GM19099 (cell line): ENCODE measurements around the gene STX2.

Source experiments
- POLR2A ChIP-seq: IDR thresholded peaks from 3 replicates; pipeline ENCODE4 v1.6.1; 2011; ENCODE audit warnings: low read depth; ENCODE audit not compliant: insufficient read length; ENCODE audit errors: extremely low read depth

The STX2 gene

DNA sequence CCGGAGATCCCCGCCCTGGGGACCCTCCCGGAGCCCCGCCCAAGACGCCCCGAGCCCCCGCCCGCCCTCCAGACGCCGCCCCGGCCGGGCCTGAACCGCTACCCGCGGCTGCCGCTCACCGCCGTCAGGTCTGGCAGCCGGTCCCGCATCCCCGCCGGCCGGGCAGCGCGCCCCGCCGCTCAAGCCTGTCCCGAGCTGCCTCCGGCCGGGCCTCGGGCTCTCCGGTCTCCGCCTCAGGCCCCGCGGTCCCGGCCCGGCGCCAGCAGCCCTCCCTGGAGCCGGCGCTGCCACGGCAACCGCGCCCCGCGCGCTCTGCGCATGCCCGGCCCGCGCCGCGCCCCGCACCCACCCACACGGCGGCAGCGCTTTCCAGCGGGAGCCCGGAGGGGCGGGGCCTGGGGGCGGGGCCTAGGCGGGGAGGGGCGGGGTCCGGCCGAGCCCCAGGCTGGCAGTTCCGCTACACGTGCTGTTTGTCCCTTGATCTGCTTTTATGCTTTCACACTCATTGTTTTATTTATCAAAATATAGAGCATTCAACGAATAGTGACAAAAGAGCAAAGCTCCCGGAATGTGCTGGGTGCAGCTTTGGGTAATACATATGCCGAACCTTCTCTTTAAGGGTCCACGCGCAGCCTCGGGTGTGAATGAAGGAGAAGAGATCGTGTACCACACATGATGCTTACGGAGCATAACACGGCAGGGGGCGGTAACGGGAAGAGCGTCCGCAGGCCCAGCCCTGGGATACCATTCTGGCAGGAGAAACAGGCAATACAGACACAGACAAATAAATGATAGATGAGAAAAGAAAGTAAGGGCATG lies at the start of gene STX2:
Gene STX2, minus strand, starts transcription at position 300 of the 819 bp plus-strand sequence. Its CDS starts 151 bp downstream, at position 149.
- peak; percentile 49 for TF ChIP-seq POLR2A

DNA sequence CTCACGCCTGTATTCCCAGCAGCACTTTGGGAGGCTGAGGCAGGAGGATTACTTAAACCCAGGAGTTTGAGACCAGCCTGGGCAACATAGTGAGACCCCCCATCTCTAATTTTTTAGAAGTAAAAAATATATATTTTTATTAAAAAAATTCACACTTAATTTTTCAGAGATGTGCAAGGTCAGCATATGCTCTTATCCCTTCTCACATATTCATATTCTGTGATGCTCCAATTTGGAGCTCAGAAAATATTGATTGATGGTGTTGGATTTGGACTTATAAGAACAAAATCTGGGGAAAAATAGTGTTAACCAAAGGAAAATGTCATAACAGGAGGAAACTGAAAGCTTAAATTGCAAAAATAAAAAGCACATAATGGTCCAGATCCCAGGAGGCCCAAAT lies 42.5 kb upstream of the STX2 start:
- TF ChIP-seq POLR2A = no peak

DNA sequence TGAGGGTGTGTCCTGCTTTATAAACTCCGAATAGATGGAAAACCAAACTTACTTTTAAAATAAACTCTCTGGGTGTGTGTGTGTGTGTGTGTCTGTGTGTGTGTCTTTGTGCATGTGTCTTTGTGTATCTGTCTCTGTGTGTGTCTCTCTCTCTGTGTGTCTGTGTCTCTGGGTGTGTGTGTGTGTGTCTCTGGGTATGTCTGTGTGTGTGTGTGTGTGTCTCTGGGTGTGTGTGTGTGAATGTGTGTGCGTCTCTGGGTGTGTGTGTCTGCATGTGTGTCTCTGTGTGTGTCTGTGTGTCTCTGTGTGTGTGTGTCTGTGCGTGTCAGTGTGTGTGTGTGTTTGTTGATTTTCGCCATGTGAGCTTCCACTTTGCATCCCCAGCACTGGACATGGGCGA lies 42.0 kb upstream of the STX2 start:
- TF ChIP-seq POLR2A = no peak

DNA sequence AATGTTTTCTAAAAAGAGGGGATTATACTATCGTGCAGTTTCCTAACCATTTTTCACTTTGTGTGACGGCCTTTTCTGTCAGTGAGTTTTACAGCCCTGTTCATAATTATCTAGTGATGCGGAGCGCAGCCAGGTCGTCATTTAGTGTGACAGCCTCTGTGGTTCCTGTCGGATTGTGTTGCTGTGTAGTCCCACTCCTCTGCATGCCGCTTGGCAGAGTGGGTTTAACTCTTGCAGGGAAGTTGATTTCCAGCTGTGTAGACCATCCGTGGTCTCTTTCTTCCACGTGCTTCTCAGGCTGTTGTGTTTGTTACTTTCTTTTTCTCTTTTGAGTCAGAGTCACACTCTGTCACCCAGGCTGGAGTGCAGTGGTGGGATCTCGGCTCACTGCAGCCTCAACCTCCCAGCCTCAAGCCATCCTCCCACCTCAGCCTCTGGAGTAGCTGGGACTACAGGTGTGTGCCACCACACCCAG lies 41.4 kb upstream of the STX2 start:
- no peak for TF ChIP-seq POLR2A

DNA sequence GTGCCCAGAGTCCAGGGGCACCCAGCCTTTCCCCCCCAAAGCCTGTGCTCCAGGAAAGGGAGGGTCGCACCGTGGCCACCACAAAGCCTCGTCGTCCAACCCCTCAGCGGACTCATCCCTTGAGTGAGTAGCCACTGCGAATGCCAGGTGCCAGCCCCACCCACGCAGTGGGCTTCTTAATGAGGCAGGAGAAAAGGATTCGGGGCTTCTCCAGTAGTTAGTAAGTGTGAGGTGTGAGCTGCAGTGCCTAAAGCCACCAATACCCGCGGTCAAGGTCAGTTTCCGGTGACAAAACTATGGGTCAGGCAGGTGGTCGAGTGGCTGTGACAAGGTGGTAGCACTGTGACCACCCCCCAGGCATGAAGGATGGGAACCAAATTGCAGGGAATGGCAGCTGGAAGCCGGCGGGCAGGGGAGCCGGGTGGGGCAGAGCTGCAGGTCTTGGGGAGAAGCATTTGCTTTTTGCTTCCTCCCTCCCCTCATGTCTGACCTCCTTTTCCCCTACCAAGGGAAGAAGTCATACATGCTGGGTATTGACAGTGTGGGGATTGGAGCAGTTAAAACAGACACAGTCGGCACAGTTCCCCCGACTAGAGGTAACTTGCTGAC lies 40.8 kb upstream of the STX2 start:
- no peak for TF ChIP-seq POLR2A

DNA sequence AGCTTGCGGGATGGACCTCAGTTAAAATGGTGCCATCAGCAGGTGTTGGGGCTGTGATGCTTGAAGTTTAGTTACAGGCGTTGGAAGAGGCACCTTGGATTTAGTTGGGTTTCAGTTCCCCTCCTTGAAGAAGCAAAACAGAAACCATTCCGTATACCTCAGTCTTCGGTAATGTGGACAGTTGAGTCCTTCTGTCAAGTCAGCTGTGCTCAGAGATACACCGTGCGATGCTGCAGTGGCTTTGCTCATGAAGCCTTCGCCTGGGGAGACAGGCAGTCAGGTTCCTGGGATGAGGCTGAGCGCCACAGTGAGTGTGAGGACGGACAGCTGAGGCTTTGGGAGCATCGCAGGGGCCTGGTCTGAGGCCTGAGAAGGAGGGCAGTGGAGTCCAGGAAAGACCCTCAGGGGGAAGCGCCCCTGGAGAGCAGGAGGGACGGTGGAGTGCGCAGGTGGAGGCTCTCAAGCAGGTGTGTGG lies 40.2 kb upstream of the STX2 start:
- TF ChIP-seq POLR2A = peak; percentile 41

DNA sequence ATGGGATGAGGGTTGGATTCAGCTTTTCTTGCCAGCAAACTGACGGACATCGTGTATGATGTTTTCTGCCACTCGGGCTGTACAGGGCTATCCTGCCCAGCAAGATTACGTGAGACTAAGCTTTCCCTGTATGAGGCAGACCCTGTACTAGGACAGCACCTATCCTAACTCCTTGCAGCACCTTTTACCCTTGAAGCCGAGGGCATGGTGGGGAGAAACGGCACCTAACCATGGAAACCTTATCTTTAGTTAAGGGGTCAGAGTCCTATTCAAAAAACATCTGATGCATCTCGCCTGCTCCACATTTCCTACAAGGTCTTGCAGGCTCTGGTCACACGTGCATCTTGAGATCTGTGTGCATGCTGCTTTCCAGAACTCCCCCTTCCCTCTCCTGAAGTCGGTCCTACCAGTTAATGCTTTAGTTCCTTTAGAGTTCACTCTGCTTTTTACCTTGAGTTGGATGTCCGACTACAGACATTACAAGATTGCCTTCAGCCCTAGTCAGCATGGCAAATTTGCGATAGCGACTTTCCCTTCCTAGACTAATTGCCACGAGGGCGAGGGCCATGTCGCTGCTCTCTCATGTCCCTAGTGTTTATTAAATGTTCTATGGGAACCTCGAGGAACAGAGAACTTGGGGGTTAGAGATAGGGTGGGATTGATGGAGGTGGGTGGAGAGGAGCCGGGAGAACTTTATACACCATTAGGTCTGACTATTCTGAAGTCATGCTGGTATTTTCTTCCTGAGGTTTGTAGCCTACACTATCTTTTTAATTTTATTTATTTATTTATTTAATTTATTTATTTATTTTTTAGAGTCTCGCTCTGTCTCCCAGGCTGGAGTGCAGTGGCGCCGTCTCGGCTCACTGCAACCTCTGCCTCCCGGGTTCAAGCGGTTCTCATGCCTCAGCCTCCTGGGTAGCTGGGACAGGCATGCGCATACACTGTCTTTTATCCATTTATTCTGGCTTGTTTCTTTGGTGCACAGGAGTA lies 39.4 kb upstream of the STX2 start:
- peak; percentile 57 for TF ChIP-seq POLR2A

DNA sequence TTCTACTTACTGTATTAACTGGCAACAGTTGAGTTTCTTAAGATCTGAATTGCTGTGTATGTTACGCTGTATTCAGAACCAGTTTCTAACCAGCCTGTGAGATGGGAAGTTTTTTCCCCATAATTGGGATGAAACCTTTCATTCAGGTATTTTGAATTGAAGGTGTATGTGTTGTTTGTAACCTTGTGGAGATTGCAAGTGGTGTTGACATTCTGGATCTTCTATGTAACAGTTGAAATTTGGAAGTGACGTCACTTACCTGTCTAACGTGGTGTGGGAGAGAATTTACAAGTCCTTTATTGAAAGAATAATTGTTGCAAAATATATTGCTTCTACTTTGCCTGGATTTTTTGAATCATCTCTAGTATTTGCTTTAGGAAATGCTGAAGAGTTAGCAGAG lies 38.3 kb upstream of the STX2 start:
- TF ChIP-seq POLR2A = no peak

DNA sequence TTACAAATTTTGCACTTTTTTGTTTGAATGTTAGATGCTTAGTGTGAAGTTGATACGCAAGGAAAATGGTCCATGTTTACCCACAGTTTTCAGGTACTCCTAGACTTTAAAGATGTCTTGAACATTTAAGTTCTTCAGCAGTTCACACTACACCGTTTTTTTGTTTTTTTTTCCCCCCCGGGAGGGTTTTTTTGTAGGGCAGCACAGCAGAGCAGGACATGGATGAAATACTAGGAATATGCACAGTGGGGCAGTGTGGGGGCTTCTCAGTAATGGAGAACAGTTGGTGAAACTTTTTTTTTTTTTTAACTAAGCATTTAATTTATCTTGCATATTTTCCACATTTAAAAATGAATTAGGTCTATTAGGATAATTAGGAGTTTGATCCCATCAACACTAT lies 37.7 kb upstream of the STX2 start:
- no peak for TF ChIP-seq POLR2A

DNA sequence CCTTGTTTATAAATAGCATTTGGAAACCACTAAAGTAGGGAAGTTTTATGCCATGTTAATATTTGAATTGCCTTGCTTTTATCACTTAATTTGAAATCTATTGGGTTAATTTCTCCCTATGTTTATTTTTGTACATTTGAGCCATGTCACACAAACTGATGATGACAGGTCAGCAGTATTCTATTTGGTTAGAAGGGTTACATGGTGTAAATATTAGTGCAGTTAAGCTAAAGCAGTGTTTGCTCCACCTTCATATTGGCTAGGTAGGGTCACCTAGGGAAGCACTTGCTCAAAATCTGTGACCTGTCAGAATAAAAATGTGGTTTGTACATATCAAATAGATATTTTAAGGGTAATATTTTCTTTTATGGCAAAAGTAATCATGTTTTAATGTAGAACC lies 37.2 kb upstream of the STX2 start:
- TF ChIP-seq POLR2A = no peak

DNA sequence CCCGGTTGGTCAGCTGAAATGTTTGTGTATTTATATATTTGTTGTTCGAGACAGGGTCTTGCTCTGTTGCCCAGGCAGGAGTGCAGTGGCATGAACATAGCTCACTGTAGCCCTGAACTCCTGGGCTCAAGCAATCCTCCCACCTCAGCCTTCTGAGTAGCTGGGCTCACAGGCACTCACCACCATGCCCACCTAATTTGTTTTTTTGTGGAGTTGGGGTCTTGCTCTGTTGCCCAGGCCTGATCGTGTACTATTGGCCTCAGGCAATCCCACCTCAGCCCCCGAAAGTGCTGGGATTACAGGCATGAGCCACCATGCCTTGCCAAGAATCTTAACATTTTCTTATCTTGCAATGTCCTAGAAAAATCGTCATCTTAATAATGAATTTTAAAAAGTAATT lies 36.1 kb upstream of the STX2 start:
- no peak for TF ChIP-seq POLR2A

DNA sequence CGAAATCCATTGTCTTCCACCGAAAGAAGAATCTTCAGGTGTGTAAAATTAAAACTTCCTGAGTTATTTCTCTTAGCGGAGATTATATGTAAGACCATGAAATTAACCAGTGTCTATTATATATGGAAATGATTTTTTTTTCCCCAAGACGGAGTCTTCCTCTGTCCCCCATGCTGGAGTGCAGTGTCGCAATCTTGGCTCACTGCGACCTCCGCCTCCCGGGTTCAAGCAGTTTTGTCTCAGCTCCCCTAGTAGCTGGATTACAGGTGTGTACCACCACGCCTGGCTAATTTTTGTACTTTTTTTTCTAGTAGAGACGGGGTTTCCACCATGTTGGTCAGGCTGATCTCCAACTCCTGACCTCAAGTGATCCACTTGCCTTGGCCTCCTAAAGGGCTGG lies 35.6 kb upstream of the STX2 start:
- TF ChIP-seq POLR2A = no peak

DNA sequence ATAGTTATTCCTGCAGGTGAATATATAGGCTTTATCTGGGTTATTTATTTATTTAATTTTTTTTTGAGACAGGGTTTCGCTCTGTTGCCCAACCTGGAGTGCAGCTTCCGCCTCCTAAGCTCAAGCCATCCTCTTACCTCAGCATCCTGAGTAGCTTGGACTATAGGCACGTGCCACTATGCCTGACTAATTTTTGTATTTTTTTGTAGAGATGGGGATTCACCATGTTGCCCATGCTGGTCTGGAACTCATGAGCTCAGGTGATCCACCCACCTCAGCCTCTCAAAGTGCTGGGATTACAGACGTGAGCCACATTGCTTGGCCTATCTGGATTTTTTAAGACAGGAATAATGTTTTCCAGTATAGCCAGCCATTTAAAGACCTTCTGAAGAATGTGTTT lies 34.8 kb upstream of the STX2 start:
- TF ChIP-seq POLR2A = no peak

DNA sequence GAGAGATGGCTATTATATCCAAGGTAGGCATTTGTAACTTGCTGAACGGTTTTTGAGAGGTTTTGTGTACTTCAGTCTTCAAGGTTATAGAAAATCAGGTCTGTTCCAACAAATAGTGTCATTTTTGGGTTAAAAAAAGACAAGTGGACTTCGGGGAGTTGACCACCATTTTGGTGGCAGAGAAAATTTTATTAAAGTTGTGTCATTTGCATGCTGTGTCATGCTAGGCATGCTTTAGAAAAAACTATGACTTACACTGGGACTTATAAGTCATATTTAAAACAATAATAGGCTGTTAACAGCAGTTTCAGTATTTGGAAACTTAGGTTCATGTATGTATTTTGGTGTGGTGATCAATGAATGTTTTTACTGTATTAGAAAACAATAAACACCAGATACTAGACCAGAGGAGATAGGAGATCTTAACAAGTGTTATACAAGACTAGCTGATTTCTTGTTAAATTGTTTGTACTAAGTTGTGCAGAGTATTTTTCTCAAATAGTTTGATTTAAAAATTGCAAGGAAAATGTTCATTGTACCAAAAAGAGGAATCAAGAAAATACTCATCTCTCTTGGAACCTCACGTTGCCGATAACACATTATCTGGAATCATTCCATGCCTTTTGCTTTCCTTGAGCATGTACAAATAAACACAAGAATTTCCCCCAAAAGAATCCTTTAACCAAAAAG lies 34.2 kb upstream of the STX2 start:
- no peak for TF ChIP-seq POLR2A

DNA sequence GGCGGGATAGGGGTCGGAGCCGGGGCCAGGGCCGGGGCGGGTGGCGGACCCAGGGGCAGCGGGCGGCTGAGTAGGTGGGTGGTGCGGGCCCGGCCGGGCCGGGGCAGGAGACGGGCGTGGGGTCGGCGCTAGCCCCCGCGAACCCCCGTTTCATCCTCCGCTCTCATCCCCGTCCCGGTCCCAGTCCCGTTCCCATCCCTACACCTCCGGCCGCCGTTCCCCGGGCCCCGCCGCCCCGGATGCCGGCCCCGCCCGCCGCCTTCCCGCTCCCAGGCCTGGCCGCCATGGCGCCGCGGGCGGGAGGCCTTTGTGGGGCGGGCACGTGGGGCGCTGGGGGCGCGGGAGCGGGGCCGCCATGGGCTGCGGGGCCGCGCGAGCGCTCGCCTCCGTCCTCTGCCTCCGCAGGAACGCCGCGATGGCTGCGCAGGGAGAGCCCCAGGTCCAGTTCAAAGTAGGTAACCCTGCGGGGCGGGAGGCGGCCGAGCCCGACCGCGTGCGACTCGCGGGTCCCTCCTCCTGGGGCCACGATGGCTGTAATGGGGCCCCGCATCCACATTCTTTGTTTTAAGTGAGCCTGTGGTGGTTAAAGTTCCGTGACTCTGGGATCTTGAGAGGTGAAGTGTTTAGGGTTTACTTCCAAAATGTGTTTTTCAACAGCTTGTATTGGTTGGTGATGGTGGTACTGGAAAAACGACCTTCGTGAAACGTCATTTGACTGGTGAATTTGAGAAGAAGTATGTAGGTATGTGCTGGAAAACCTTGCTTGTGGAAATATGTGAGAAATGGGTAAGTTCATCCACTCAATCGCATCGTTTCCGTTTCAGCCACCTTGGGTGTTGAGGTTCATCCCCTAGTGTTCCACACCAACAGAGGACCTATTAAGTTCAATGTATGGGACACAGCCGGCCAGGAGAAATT lies 33.4 kb upstream of the STX2 start:
- TF ChIP-seq POLR2A = no peak
